ENCODE results near the gene BEND6.
A peak's percentile ranks its signal among the peaks of the same experiment; 100 is the strongest.

BEND6 gene

DNA sequence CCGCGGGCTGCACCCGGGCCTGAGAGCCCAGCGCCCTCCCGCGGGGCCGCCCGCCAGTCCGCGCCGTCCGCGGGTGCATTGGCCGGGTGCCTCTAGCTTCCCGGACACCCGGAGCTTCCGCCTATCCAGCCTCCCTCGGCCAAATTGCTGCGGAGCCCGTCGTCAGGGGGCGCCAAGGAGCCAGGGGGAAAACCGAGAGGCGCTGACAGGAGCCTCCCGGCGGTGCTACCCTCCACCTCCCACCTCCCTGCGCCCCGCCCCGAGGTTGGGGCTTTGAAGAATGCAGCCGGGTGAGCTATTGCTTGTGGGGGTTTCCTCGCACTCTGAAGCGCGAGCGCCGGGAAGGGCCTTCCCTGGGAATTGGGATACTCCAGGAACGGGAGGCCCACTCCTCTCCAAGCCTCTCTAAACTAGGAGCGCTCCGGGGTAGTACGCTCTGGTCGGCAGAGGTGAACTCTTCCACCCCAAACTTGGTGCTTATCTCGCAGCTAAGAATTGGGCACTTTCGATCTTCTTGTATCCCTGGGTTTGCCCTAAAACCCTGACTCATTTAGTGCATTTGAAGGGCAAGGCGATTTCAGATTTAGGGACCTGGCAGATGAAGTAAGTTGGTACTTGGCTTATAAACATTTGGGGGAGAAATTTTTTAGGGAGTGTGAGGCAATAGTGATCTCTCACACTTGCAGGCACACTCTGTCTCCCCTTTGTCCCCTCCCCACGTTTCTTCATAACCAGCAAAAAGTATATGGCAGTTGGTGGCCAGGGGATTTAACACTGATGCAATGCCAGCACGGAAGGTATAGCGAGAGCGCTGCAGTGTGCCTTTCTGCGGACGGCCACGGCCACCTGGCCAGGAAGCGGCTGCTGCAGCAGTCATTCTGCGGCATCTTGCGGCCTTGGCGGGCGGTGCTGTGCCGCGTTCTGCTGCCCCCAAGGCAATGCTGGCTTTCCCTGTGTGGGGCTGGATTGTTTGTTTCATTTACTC is 556 bp downstream of the BEND6 start:
- Mint-ChIP-seq H3K9me3 (no peaks in the 10 kb centered on the region), H3K4me3 (peak overlapping the region; percentile 74), H3K27me3 (peaks cover 50% of the 10 kb centered on the region), H3K4me1 (peaks cover 17% of the 10 kb centered on the region), H3K27ac (no peak overlapping the region), H3K36me3 (no peaks in the 10 kb centered on the region)

DNA sequence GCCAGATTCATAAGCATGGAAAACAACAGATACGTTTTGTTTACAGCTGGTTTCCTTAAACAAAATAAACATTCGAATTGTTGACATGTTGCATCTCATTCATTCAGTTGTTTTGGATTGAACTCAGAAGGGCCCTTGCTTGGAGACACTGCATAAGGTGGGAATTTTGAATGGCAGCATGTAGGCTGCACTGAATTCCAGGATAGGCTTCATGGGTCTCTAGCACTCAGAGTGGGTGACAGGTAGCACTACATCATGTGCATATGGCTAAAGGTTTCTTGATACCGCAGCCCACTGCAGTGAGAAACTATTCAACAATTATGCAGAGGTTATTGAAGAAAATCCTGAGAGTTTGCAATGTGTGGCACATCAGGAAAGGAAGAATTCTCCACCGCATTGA is 1.6 kb downstream of the BEND6 start:
- no peak overlapping the region for H3K27ac Mint-ChIP-seq
- H3K27me3 Mint-ChIP-seq, result peaks cover 50% of the 10 kb centered on the region
- H3K36me3 Mint-ChIP-seq, result no peaks in the 10 kb centered on the region
- no peak overlapping the region for H3K4me3 Mint-ChIP-seq
- H3K4me1 Mint-ChIP-seq, result peaks cover 17% of the 10 kb centered on the region
- H3K9me3 Mint-ChIP-seq, result no peaks in the 10 kb centered on the region

- Mint-ChIP-seq H3K27ac (no peak overlapping the region), H3K9me3 (no peaks in the 10 kb centered on the region), H3K36me3 (no peaks in the 10 kb centered on the region), H3K4me1 (peaks cover 17% of the 10 kb centered on the region), H3K27me3 (peaks cover 41% of the 10 kb centered on the region), H3K4me3 (no peak overlapping the region)
Measured at GRCh38 chr6:56957856-56958255, 2.9 kb downstream of the BEND6 start.

- Mint-ChIP-seq H3K9me3 (no peaks in the 10 kb centered on the region), H3K4me3 (no peak overlapping the region), H3K27ac (no peak overlapping the region), H3K4me1 (peaks cover 16% of the 10 kb centered on the region), H3K36me3 (no peaks in the 10 kb centered on the region), H3K27me3 (peaks cover 37% of the 10 kb centered on the region)
Measured at GRCh38 chr6:56958481-56958880, 3.6 kb downstream of the BEND6 start.

DNA sequence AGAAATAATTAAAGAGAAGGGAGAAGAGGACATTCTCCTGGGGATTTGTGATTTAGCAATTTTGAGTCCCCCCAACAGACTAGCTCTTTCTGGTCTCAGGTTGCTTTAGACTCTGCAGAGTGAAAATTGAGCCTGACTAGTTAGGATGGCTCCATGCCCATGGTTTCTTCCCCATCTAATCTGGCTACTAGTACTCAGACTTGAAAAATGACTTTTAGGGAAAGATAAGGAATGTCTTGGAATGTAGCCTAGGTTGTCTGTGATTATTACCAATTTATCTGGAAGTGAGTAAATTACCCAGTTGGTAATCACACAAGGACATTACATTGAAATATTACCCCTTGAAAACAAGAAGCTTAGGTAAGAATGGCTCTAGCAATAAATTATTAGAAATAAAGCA is 4.2 kb downstream of the BEND6 start:
- no peak overlapping the region for H3K4me3 Mint-ChIP-seq
- no peaks in the 10 kb centered on the region for H3K36me3 Mint-ChIP-seq
- peaks cover 10% of the 10 kb centered on the region for H3K4me1 Mint-ChIP-seq
- peaks cover 33% of the 10 kb centered on the region for H3K27me3 Mint-ChIP-seq
- H3K9me3 Mint-ChIP-seq, result no peaks in the 10 kb centered on the region
- no peak overlapping the region for H3K27ac Mint-ChIP-seq

DNA sequence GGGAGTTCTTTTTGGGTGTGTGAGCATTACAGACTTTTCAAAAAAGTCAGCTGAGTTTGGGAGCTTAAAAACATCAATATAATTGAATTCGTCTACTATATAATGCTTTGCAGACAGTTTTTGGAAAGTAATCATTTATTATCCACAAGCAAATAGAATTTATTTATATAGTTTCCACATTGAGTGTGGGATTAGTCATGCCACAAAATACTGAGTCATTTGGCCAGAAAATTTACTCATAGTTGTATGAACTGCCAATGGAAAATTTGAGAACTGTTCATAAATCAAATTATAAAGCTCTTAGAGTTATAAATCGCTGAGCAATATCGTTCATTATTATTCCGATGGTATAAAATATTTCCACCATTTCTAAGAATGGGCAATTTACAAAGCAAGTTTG is 5.0 kb downstream of the BEND6 start:
- peaks cover 31% of the 10 kb centered on the region for H3K27me3 Mint-ChIP-seq
- H3K4me1 Mint-ChIP-seq, result peaks cover 6% of the 10 kb centered on the region
- no peak overlapping the region for H3K27ac Mint-ChIP-seq
- no peak overlapping the region for H3K4me3 Mint-ChIP-seq
- H3K36me3 Mint-ChIP-seq, result no peaks in the 10 kb centered on the region
- no peaks in the 10 kb centered on the region for H3K9me3 Mint-ChIP-seq

DNA sequence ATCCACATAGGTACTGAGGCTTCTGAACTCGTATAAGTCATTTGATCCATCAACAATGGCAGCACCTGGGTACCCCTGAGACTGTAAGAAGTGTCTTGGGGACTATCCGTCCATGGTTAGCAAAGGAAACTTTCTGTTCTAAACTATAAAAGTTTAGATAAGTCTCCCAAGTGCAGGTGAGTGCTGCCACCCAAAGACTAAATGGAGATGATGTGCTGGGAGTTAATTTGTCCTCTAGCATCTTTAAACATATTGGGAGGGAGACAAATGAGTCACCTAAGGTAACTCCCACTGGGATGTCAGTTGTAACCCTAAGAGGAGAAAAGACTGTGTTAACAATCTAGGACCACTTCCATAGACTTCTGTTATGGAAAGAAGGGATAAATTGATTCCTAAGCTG is 6.2 kb downstream of the BEND6 start:
- no peaks in the 10 kb centered on the region for H3K9me3 Mint-ChIP-seq
- H3K27me3 Mint-ChIP-seq, result peaks cover 24% of the 10 kb centered on the region

DNA sequence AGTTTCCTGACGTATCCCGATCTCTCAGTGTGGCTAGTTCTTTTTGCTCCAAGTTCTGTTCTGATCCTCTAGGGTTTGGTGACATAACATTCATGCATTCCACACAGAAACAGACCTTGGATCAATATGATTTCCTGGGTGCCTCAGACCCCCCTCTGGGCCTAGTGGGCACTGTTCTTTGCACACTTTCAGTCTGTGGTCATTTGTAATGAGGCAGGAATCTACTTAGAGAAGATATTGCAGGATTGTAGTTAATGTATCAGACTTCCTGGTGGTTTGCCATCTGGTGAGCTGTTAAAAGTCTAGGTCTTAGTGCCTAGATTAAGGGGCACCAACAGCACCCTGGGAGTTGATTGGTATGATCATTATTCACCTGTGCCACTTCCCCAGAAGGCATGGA is 7.5 kb downstream of the BEND6 start:
- H3K27ac Mint-ChIP-seq, result no peak overlapping the region
- H3K4me3 Mint-ChIP-seq, result no peak overlapping the region
- no peaks in the 10 kb centered on the region for H3K9me3 Mint-ChIP-seq
- no peaks in the 10 kb centered on the region for H3K4me1 Mint-ChIP-seq
- peaks cover 14% of the 10 kb centered on the region for H3K27me3 Mint-ChIP-seq
- H3K36me3 Mint-ChIP-seq, result no peaks in the 10 kb centered on the region

More for the DNA sequence above, 6.2 kb downstream of the BEND6 start:
- H3K36me3 Mint-ChIP-seq, result no peaks in the 10 kb centered on the region
- no peaks in the 10 kb centered on the region for H3K4me1 Mint-ChIP-seq
- no peak overlapping the region for H3K27ac Mint-ChIP-seq
- H3K4me3 Mint-ChIP-seq, result no peak overlapping the region

DNA sequence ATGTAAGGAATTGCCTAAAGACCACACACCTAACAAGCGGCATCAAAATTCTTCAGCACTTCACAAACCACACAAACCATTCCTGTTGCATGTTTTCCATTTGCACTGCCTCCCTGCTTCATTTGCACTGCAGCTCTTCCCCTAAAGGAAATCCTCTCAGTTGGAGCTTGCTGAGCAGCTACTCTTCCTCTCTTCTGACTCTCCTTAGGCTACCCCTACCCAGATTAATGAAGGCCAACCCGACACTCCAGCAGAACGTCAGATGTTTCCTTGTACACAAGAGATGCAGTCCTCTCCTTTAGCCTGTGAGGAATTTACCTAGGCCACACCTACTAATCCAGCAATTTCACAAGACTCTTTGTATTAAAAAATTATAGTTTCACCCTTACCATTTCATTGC is 8.1 kb downstream of the BEND6 start:
- H3K4me3 Mint-ChIP-seq, result no peak overlapping the region
- no peaks in the 10 kb centered on the region for H3K4me1 Mint-ChIP-seq
- H3K27ac Mint-ChIP-seq, result no peak overlapping the region
- H3K9me3 Mint-ChIP-seq, result no peaks in the 10 kb centered on the region
- peaks cover 12% of the 10 kb centered on the region for H3K27me3 Mint-ChIP-seq
- H3K36me3 Mint-ChIP-seq, result no peaks in the 10 kb centered on the region

DNA sequence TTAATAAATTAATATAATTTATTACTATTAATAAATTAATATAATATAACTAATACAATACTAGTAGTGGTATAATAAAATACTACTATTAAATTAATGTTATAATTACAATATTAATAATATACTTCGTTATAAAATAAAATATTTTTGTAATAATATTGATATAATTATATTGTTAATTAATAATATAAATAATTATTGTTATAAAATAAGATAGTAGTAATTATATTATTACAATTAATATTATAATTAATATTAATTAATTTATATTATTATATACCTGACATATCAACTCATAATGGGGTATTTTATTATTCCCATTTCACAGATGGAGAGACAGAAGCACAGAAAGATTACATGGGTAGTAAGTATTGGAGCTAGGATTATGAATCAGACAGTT is 8.9 kb downstream of the BEND6 start:
- Mint-ChIP-seq H3K9me3 (no peaks in the 10 kb centered on the region), H3K27ac (no peak overlapping the region), H3K4me3 (no peak overlapping the region), H3K4me1 (no peaks in the 10 kb centered on the region), H3K27me3 (peaks cover 4% of the 10 kb centered on the region), H3K36me3 (no peaks in the 10 kb centered on the region)

DNA sequence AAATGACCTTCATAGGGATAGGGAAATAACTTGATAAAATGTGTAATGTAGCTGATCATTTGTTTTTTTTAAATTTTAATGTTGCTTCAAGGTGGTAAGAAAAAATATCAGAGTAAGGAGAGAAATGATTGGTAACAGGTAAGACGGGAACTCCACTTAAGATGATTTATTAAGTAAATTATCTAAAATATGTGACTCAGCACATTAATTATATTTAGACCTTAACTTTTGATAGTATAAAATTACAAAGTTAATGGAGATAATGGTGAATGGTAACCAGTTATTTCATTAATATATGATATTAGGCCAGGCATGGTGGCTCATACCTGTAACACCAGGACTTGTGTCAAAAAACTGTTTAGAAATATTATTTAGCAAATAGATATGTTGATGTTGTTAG is 10.2 kb downstream of the BEND6 start:
- Mint-ChIP-seq H3K27ac (no peak overlapping the region), H3K27me3 (peaks cover 2% of the 10 kb centered on the region), H3K4me1 (no peaks in the 10 kb centered on the region), H3K4me3 (no peak overlapping the region), H3K9me3 (no peaks in the 10 kb centered on the region), H3K36me3 (no peaks in the 10 kb centered on the region)

- Mint-ChIP-seq H3K27me3 (no peaks in the 10 kb centered on the region), H3K4me3 (no peak overlapping the region), H3K36me3 (no peaks in the 10 kb centered on the region), H3K4me1 (no peaks in the 10 kb centered on the region), H3K9me3 (no peaks in the 10 kb centered on the region), H3K27ac (no peak overlapping the region)
Measured at GRCh38 chr6:56970849-56971248, 15.9 kb downstream of the BEND6 start.

GRCh38 chr6:56977192-56977591 is 22.3 kb downstream of the BEND6 start:
- no peak overlapping the region for H3K4me3 Mint-ChIP-seq
- no peaks in the 10 kb centered on the region for H3K9me3 Mint-ChIP-seq
- H3K36me3 Mint-ChIP-seq, result peaks cover 2% of the 10 kb centered on the region
- no peak overlapping the region for H3K27ac Mint-ChIP-seq
- peaks cover 2% of the 10 kb centered on the region for H3K27me3 Mint-ChIP-seq
- no peaks in the 10 kb centered on the region for H3K4me1 Mint-ChIP-seq

- Mint-ChIP-seq H3K4me1 (no peaks in the 10 kb centered on the region), H3K9me3 (no peaks in the 10 kb centered on the region), H3K4me3 (no peak overlapping the region), H3K27ac (no peak overlapping the region), H3K36me3 (peaks cover 2% of the 10 kb centered on the region), H3K27me3 (peaks cover 2% of the 10 kb centered on the region)
Measured at GRCh38 chr6:56978530-56978929, 23.6 kb downstream of the BEND6 start.

DNA sequence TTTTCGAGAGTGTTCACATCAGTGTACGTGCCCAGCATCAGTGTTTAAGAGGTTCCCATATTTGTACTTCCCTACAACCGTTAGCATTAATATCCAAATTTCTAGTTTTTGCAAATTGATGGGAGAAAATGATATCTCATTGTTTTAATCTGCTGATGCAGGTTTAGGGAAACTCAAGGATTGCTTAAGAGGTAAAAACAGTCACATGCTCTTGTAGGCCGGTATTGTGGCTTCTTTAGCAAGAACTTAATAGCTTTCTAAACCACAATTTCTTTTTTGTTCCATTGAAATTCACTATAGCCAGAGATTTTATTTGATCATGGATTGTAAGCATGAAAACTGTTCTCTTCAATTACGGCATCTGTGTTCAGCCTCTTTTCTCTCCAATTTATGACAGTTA is 29.5 kb downstream of the BEND6 start:
- Mint-ChIP-seq H3K9me3 (no peaks in the 10 kb centered on the region), H3K4me3 (no peak overlapping the region), H3K36me3 (no peaks in the 10 kb centered on the region), H3K4me1 (no peaks in the 10 kb centered on the region), H3K27ac (no peak overlapping the region), H3K27me3 (peaks cover 2% of the 10 kb centered on the region)

- Mint-ChIP-seq H3K9me3 (no peaks in the 10 kb centered on the region), H3K27me3 (peaks cover 7% of the 10 kb centered on the region), H3K36me3 (no peaks in the 10 kb centered on the region), H3K4me1 (no peaks in the 10 kb centered on the region), H3K4me3 (no peak overlapping the region), H3K27ac (no peak overlapping the region)
Measured at GRCh38 chr6:56984884-56985283, 30.0 kb downstream of the BEND6 start.

GRCh38 chr6:56986611-56987010 is 31.7 kb downstream of the BEND6 start:
- Mint-ChIP-seq H3K9me3 (no peaks in the 10 kb centered on the region), H3K27me3 (peaks cover 9% of the 10 kb centered on the region), H3K4me1 (no peaks in the 10 kb centered on the region), H3K27ac (no peak overlapping the region), H3K4me3 (no peak overlapping the region), H3K36me3 (no peaks in the 10 kb centered on the region)
